HepG2 (cell line): Measurements from ENCODE around the gene CES2. TPM values are rescaled to one million over a fixed set of nuclear protein-coding genes. Genes with fewer than 3 reads are reported as not detected.

Source experiments
- ATAC-seq: fragments of 200-7000 bp; cut with Tn5 transposase; 3 replicates; pipeline ENCODE4 v1.9.1; 2020; ENCODE audit warnings: mild to moderate bottlenecking, moderate library complexity
- BruUV-seq: library from RNA; stranded (reverse); fragments of 400-500 nt; replicated peaks from 2 replicates; lab custom pipeline; 2021; lab: Mats Ljungman, UMichigan
- CTCF ChIA-PET: fragments of 300-600 bp; formaldehyde crosslinking; extraction: SDS; loops from one replicate; lab custom pipeline; 2021; ENCODE audit warnings: low total read pairs, inconsistent platforms, low intra/inter-chr PET ratio; lab: Yijun Ruan, JAX
- POLR2A ChIA-PET: fragments of 350-600 bp; sonication (Branson Sonifier 250); formaldehyde crosslinking; loops from one replicate; lab custom pipeline; 2020; ENCODE audit warnings: antibody characterized with exemption, inconsistent platforms; lab: Yijun Ruan, JAX
- DNase-seq: peaks from one replicate; pipeline ENCODE4 v3.0.0-alpha.2; 2015; ENCODE audit warnings: low spot score
- FAIRE-seq: peaks from 3 replicates; lab custom pipeline; 2011; peaks lifted over from hg19 to GRCh38; lab: Jason Lieb, UNC
- H2AFZ ChIP-seq: one replicate; pipeline ENCODE4 v1.6.1; 2011; ENCODE audit warnings: low read length, inconsistent platforms
- H3K27ac ChIP-seq: fragments of 300-600 bp; 3 replicates; pipeline ENCODE4 v1.8.0; 2011; ENCODE audit warnings: mixed run types, mild to moderate bottlenecking, mixed read lengths, low read length, inconsistent platforms; ENCODE audit not compliant: insufficient read depth; ENCODE audit errors: extremely low read length
- H3K27me3 ChIP-seq, 2 experiments: fragments of 200-600 bp in 1 of 2; 2 replicates in 1 of 2; 3 replicates in 1 of 2; pipeline versions ENCODE4 v1.6.0 to v1.8.0; 2011; ENCODE audit warnings: low read length in 2 of 2, mild to moderate bottlenecking in 2 of 2, moderate library complexity in 2 of 2, inconsistent platforms in 1 of 2; ENCODE audit not compliant: insufficient read depth in 2 of 2, control insufficient read depth in 1 of 2
- H3K36me3 ChIP-seq, 2 experiments: fragments of 200-600 bp in 1 of 2; replicated peaks in 1 of 2; 2 replicates in 1 of 2; 3 replicates in 1 of 2; pipeline versions ENCODE4 v1.5.1 to v1.8.0; 2011; ENCODE audit warnings: low read length in 2 of 2, inconsistent platforms in 1 of 2; ENCODE audit not compliant: insufficient read depth in 2 of 2, control insufficient read depth in 1 of 2
- H3K4me1 ChIP-seq: 2 replicates; pipeline ENCODE4 v1.5.1; 2012; ENCODE audit warnings: low read length, inconsistent platforms; ENCODE audit not compliant: insufficient read depth
- H3K4me2 ChIP-seq: 2 replicates; pipeline ENCODE4 v1.6.0; 2011; ENCODE audit warnings: low read depth, low read length, inconsistent platforms
- H3K4me3 ChIP-seq, 3 experiments: fragments of 200-600 bp in 1 of 3; sonication (generic), shearing (Covaris generic) in 1 of 3; replicated peaks in 1 of 3; 2 replicates each; pipeline ENCODE4 v1.5.1; 2011 to 2016; ENCODE audit warnings: low read length in 3 of 3, inconsistent platforms in 2 of 3, low read depth in 2 of 3, mild to moderate bottlenecking in 2 of 3, control low read depth in 1 of 3, mixed read lengths in 1 of 3; ENCODE audit not compliant: insufficient read depth in 1 of 3
- H3K79me2 ChIP-seq: one replicate; pipeline ENCODE4 v1.6.1; 2011; ENCODE audit warnings: low read length, inconsistent platforms; ENCODE audit not compliant: insufficient read depth
- H3K9ac ChIP-seq: 2 replicates; pipeline ENCODE4 v1.6.0; 2011; ENCODE audit warnings: mild to moderate bottlenecking, low read depth, low read length, inconsistent platforms; ENCODE audit not compliant: insufficient read depth
- H3K9me3 ChIP-seq: 2 replicates; pipeline ENCODE4 v1.5.1; 2012; ENCODE audit warnings: mild to moderate bottlenecking, low read length
- H4K20me1 ChIP-seq: 2 replicates; pipeline ENCODE4 v1.6.0; 2011; ENCODE audit warnings: inconsistent platforms, mild to moderate bottlenecking, low read length, moderate library complexity; ENCODE audit not compliant: insufficient read depth
- AKAP8 ChIP-seq: sonication (generic); formaldehyde crosslinking; IDR thresholded peaks from 2 replicates; pipeline ENCODE4 v1.5.1; 2020; ENCODE audit warnings: mild to moderate bottlenecking, missing genetic modification reagents
- CEBPG ChIP-seq: IDR thresholded peaks from 2 replicates; pipeline ENCODE4 v1.6.1; 2016
- MEF2D ChIP-seq: sonication (generic); formaldehyde crosslinking; IDR thresholded peaks from 2 replicates; pipeline ENCODE4 v1.5.1; 2020; ENCODE audit warnings: mild to moderate bottlenecking, missing genetic modification reagents
- PPARG ChIP-seq: conservative IDR thresholded peaks from 2 replicates; pipeline ENCODE4 v1.6.1; 2016; ENCODE audit warnings: missing biosample characterization, missing genetic modification reagents
- SYNCRIP ChIP-seq: fragments of 200-400 bp; formaldehyde crosslinking; IDR thresholded peaks from 2 replicates; pipeline ENCODE4 v1.6.1; 2018; ENCODE audit warnings: mild to moderate bottlenecking, low read depth, low read length; ENCODE audit not compliant: insufficient read depth
- ZNF207 ChIP-seq: fragments of 450-650 bp; IDR thresholded peaks from 2 replicates; pipeline ENCODE4 v1.6.1; 2016; ENCODE audit warnings: antibody characterized with exemption, borderline replicate concordance
- ZNF446 ChIP-seq: sonication (generic); formaldehyde crosslinking; IDR thresholded peaks from 2 replicates; pipeline ENCODE4 v1.5.0; 2020; ENCODE audit warnings: mild to moderate bottlenecking, missing genetic modification reagents
- ZNF607 ChIP-seq: sonication (generic); formaldehyde crosslinking; IDR thresholded peaks from 2 replicates; pipeline ENCODE4 v1.5.1; 2020; ENCODE audit warnings: missing genetic modification reagents, mild to moderate bottlenecking, borderline replicate concordance
- ZNF646 ChIP-seq: sonication (generic); formaldehyde crosslinking; IDR thresholded peaks from 2 replicates; pipeline ENCODE4 v1.9.0; 2021; ENCODE audit warnings: mild to moderate bottlenecking, missing genetic modification reagents
- ZNF782 ChIP-seq: sonication (generic); formaldehyde crosslinking; IDR thresholded peaks from 2 replicates; pipeline ENCODE4 v1.4.0; 2020; ENCODE audit warnings: missing genetic modification reagents, mild to moderate bottlenecking, borderline replicate concordance
- ZNF83 ChIP-seq: sonication (generic); formaldehyde crosslinking; IDR thresholded peaks from 2 replicates; pipeline ENCODE4 v1.4.0; 2020; ENCODE audit warnings: missing genetic modification reagents, mild to moderate bottlenecking, borderline replicate concordance
- ZSCAN20 ChIP-seq: sonication (generic); formaldehyde crosslinking; IDR thresholded peaks from 2 replicates; pipeline ENCODE4 v1.4.0; 2020; ENCODE audit warnings: missing genetic modification reagents, mild to moderate bottlenecking, borderline replicate concordance
- WGBS: methylation state at CpG from one replicate; pipeline ENCODE4 v1.1.6; 2017; ENCODE audit warnings: low lambda C conversion rate; 5-methylcytosine and 5-hydroxymethylcytosine counted together
- in situ Hi-C: cut with HindIII; loops from 2 replicates; pipeline ENCODE4 v1.10.0; 2017; ENCODE audit warnings: low pct_unique_long_range_greater_than_20kb; ENCODE audit not compliant: extremely low pct_ligation_motif_present
- intact Hi-C: fragments of 100-400 bp; cut with micrococcal nuclease; formaldehyde crosslinking; loops from one replicate; pipeline ENCODE4 v1.10.0; 2022; ENCODE audit not compliant: unreplicated experiment
- polyA plus RNA-seq, 8 experiments: library from polyadenylated mRNA; depleted of rRNA in 3 of 8; stranded (reverse) in 7 of 8; unstranded in 1 of 8; fragments of >200 nt; fragmentation: Illumina TruSeq in 4 of 8; extraction: Trizol in 4 of 8; gene quantifications; 2 replicates each; pipeline versions ENCODE4 v1.2.1 to v1.2.3, GENCODE V29; 2011 to 2016; ENCODE audit warnings: low read depth in 4 of 8, missing spikeins in 1 of 8, mixed read lengths in 1 of 8; ENCODE audit not compliant: insufficient read depth in 1 of 8
- total RNA-seq, 5 experiments: library from RNA; depleted of rRNA; stranded (reverse); fragments of >200 nt; fragmentation: Illumina TruSeq; extraction: Trizol; gene quantifications; 2 replicates each; pipeline ENCODE4 v1.2.3, GENCODE V29; 2016; ENCODE audit warnings: low read depth in 1 of 5
- TF ChIP-seq, protein P1 (sequence below): sonication (generic); formaldehyde crosslinking; IDR thresholded peaks from 2 replicates; pipeline ENCODE4 v1.4.0; 2020; ENCODE audit warnings: missing genetic modification reagents

CES2 gene
- total and polyA plus RNA-seq, 2 of the 13 experiments (the other 11 are each of a cell fraction or from before 2014, with no cell fraction given): 50.6 to 63.8 TPM

DNA sequence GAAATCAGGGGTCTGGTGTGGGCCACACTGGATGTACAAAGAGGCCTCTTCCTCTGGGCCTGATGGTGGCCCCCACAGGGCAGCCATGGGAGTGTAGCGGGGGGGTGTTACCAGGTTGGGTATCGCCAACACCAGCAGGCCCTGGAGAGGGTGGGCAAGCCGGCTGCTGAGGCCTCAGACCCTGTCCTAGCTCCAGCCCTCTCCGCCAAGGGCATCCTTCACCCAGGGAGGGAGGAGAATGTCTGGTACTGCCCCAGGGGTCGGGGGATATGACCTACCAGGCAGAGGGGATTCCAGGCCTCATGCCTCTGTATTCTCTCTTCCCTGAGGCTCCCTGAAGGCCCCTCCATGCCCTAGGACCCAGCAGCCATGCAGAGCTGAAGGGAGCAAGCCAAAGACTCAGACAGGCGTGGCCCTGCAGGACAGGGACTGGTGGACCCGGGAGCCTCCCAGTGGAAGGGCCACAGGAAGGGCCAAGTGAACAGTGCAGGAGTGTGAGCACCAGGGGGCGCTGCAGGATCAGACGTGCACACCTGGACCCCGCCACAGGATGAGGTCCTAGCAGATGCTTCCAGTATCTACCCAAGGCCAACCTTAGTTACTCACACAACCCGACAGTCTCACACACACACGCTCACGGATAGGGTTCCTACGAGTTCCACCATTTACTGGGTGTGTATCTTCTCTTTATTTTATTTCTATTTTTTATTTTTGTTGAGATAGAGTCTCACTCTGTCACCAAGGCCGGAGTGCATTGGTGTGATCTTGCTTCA, 42.2 kb downstream of the CES2 start:
- BruUV-seq: no TSS peak
- peak; percentile 82 for DNase-seq
- WGBS: 15% methylated on average over 11 of the region's 15 CpGs
- POLR2A ChIA-PET: no interaction called here
- intact Hi-C loops: loop anchor here (1.0 to 2.0 kb wide), 7 partner anchors 23 to 208 kb away; partner anchors contain the start of gene NOL3
- peaks cover 66% of the 10 kb centered on the region for H3K4me1 ChIP-seq
- H3K9ac ChIP-seq: no peak overlapping the region
- CTCF ChIA-PET: interaction anchor here (0.8 to 3.5 kb wide), 14 partner anchors 16 to 287 kb away, joined by 3 to 28 read pairs (median 4); partner anchors contain the start of genes CES3, FBXL8, MATCAP1 and TRADD
- H3K4me2 ChIP-seq: peak overlapping the region; percentile 70; the same call in 1 of the 2 replicates
- no peak overlapping the region for H3K27ac ChIP-seq
- H2AFZ ChIP-seq: no peak overlapping the region
- no peaks in the 10 kb centered on the region for H4K20me1 ChIP-seq
- H3K36me3 ChIP-seq: no peaks in the 10 kb centered on the region
- in situ Hi-C loops: loop anchor here (5.0 kb wide), 3 partner anchors 35 to 210 kb away; partner anchors contain the start of genes FBXL8 and TRADD
- peak; percentile 93 for ATAC-seq
- H3K9me3 ChIP-seq: no peaks in the 10 kb centered on the region
- H3K4me3 ChIP-seq: peak overlapping the region in 1 of 3 experiments; percentile 36; a peak in 1 of 6 replicates
- FAIRE-seq: peak; percentile 93
- no peaks in the 10 kb centered on the region for H3K79me2 ChIP-seq
- peaks cover 2 to 9% of the 10 kb centered on the region in 2 experiments; a peak in 3 of 5 replicates for H3K27me3 ChIP-seq
- TF ChIP-seq MEF2D (0 out of 2 replicates have a peak, but pooled peaks have one; percentile 47), ZNF207 (no peak), PPARG (CRISPR knock-in tag) (0 out of 2 replicates have a peak, but pooled peaks have one; percentile 46), ZNF782 (peak; percentile 72; the same call in 1 of the 2 replicates), ZSCAN20 (CRISPR knock-in tag) (no peak), ZNF83 (CRISPR knock-in tag) (no peak), ZNF607 (no peak), ZNF446 (no peak), CEBPG (CRISPR knock-in tag) (peak; percentile 65), AKAP8 (CRISPR knock-in tag) (no peak), ZNF646 (CRISPR knock-in tag) (no peak), SYNCRIP (no peak)
- TF ChIP-seq, protein P1, sequence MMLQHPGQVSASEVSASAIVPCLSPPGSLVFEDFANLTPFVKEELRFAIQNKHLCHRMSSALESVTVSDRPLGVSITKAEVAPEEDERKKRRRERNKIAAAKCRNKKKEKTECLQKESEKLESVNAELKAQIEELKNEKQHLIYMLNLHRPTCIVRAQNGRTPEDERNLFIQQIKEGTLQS (CRISPR knock-in tag): no peak
